Measurements from ENCODE around the gene MLPH. TPM values are rescaled to one million over a fixed set of nuclear protein-coding genes. Genes with fewer than 3 reads are reported as not detected.
"Not testable (repeated sequence)": the region's sequence is repeated elsewhere in the genome, so short reads cannot be mapped to it uniquely, and the experiment has no call there.

The MLPH gene
- polyA plus RNA-seq, 1 donor, result 31.8 TPM

DNA sequence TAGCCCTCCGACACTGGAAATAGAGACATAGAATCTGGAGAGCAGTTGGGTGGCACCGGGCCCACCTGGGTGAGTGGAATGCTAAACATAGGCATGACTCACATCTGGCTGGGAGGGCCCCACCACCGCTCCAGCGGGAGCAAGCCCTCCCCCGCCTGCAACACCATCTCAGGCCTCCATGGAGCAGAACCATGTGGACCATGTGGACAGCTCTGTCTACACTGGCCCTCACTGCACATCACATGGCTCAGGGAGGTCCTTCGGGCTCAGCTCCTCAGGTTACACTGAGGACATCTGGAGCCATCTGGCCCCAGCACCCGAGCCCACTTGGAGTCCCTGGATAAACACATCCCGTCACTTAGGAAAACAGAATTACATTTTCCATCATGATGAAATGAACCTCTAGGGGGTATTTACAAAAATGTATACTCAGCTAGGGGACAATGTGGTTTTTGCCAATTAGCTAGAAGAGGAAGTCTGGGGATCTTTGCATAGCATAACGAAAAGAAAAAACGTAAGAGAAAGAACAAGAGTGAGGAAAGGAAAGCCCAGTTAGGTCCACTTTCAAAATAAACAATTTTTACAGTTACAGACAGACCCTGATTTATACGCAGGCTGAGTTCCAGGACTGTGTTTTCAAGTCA lies 30.7 kb upstream of the MLPH start:
- H3K4me3 ChIP-seq (ENCODE audit: low read length), result no peak overlapping the region
- no peaks in the 10 kb centered on the region for H3K9me3 ChIP-seq (ENCODE audit: control insufficient read depth, low read depth, low read length)
- 80% methylated on average over 2 of the region's 11 CpGs for WGBS (ENCODE audit: insufficient coverage, low lambda C conversion rate)
- peak overlapping the region; percentile 40 for H3K27ac ChIP-seq (ENCODE audit: low read length)
- H3K27me3 ChIP-seq (ENCODE audit: control insufficient read depth, insufficient read depth, low read length), result peaks cover 18% of the 10 kb centered on the region
- peak; percentile 48 to 68 for DNase-seq
- no peaks in the 10 kb centered on the region for H3K4me1 ChIP-seq (ENCODE audit: control insufficient read depth, insufficient read depth, low read length)
- no peaks in the 10 kb centered on the region for H3K36me3 ChIP-seq (ENCODE audit: control insufficient read depth, insufficient read depth, low read length)

DNA sequence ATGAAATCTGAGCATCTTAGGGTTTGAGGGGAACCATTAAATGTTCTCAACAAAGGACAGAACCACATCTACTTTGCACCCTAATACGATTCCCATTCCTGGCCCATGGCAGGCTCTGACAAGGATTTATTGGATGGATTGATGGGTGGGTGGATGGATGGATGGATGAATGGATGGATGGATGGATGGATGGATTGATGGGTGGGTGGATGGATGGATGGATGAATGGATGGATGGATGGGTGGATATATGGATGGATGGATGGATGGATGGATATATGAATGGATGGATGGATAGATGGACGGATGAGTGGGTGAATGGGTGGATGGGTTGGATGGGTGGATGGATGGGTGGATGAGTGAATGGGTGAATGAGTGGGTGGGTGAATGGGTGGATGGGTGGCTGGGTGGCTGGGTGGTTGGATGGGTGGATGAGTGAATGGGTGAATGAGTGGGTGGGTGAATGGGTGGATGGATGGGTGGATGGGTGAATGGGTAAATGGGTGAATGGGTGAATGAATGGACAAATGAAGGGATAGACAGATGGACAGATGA lies 29.6 kb upstream of the MLPH start:
- DNase-seq, result no peak
- Histone ChIP-seq H3K36me3 (ENCODE audit: control insufficient read depth, insufficient read depth, low read length) (no peaks in the 10 kb centered on the region), H3K27ac (ENCODE audit: low read length) (no peak overlapping the region), H3K27me3 (ENCODE audit: control insufficient read depth, insufficient read depth, low read length) (peaks cover 8% of the 10 kb centered on the region), H3K4me3 (ENCODE audit: low read length) (no peak overlapping the region), H3K4me1 (ENCODE audit: control insufficient read depth, insufficient read depth, low read length) (no peaks in the 10 kb centered on the region), H3K9me3 (ENCODE audit: control insufficient read depth, low read depth, low read length) (no peaks in the 10 kb centered on the region)
- 86% methylated on average over 1 of the region's 2 CpGs for WGBS (ENCODE audit: insufficient coverage, low lambda C conversion rate)

DNA sequence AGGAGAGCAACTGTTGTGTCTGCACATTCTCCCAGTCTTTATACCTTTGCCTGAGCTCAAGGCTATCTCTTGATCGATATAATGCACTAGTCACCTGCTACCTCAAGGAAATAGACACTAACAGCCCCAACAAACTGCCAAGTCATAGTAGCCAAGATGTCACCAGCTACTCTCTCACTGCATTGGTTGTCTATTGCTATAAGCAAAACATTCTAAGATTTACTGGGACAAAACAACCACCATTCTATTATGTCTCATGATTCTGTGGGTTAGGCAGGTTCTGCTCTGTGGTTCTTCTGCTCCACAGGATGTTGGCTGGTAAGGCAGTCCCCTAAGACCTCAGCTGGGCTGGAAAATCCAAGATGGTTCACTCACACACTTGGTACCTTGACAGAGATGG lies 28.5 kb upstream of the MLPH start:
- DNase-seq, result no peak
- H3K27me3 ChIP-seq (ENCODE audit: control insufficient read depth, insufficient read depth, low read length), result peaks cover 7% of the 10 kb centered on the region
- no peaks in the 10 kb centered on the region for H3K9me3 ChIP-seq (ENCODE audit: control insufficient read depth, low read depth, low read length)
- no CpG with 5 or more reads among the region's 1 CpG for WGBS (ENCODE audit: insufficient coverage, low lambda C conversion rate)
- H3K4me1 ChIP-seq (ENCODE audit: control insufficient read depth, insufficient read depth, low read length), result no peaks in the 10 kb centered on the region
- H3K36me3 ChIP-seq (ENCODE audit: control insufficient read depth, insufficient read depth, low read length), result no peaks in the 10 kb centered on the region
- no peak overlapping the region for H3K27ac ChIP-seq (ENCODE audit: low read length)
- H3K4me3 ChIP-seq (ENCODE audit: low read length), result no peak overlapping the region

DNA sequence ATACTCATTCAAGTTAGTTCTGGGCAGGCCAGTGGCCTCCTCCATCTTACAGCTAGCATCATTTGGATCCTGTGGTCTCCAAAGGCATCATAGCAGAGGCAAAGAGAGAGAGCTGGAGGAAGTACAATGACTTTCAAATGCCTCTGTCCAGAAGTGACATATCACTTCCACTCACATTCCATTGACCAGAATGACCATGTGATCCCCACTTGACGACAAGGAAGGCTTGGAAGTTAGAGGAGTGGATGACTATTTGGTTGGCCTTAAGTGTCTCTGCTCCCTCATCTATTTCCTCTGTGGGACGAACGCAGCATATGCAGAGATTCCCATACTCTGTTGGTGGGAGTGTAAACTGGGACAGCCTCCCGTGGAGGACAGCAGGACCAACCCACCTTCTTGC lies 27.8 kb upstream of the MLPH start:
- no CpG with 5 or more reads among the region's 4 CpGs for WGBS (ENCODE audit: insufficient coverage, low lambda C conversion rate)
- no peaks in the 10 kb centered on the region for H3K4me1 ChIP-seq (ENCODE audit: control insufficient read depth, insufficient read depth, low read length)

DNA sequence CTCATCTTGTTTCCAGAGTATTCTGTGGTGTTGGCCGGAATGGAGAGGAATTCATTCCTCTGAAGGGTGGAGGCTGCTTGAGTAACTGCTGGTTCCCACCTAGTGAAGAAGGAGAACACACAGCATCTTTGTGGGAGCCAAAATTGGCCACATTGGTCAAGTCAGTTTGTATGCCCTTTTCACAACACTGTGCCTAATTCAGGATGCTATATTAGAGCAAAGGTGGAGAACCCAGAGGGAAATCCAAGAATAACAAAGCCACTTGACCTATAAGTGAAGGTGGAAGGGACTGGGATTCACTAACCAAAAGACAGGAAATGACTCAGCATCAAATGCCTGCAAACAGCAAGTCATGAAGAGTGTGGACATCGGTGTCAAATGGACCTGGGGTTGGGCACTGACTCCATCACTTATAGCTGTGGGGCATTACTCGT lies 27.3 kb upstream of the MLPH start:
- H3K4me3 ChIP-seq (ENCODE audit: low read length), result no peak overlapping the region
- H3K27me3 ChIP-seq (ENCODE audit: control insufficient read depth, insufficient read depth, low read length), result peaks cover 7% of the 10 kb centered on the region
- H3K36me3 ChIP-seq (ENCODE audit: control insufficient read depth, insufficient read depth, low read length), result no peaks in the 10 kb centered on the region
- H3K9me3 ChIP-seq (ENCODE audit: control insufficient read depth, low read depth, low read length), result no peaks in the 10 kb centered on the region
- DNase-seq, result no peak
- WGBS (ENCODE audit: insufficient coverage, low lambda C conversion rate), result 100% methylated on average over 1 of the region's 3 CpGs
- no peak overlapping the region for H3K27ac ChIP-seq (ENCODE audit: low read length)
- no peaks in the 10 kb centered on the region for H3K4me1 ChIP-seq (ENCODE audit: control insufficient read depth, insufficient read depth, low read length)

More for the DNA sequence above, 27.8 kb upstream of the MLPH start:
- H3K27ac ChIP-seq (ENCODE audit: low read length), result no peak overlapping the region
- H3K4me3 ChIP-seq (ENCODE audit: low read length), result no peak overlapping the region
- DNase-seq, result no peak
- no peaks in the 10 kb centered on the region for H3K9me3 ChIP-seq (ENCODE audit: control insufficient read depth, low read depth, low read length)
- H3K27me3 ChIP-seq (ENCODE audit: control insufficient read depth, insufficient read depth, low read length), result peaks cover 7% of the 10 kb centered on the region
- H3K36me3 ChIP-seq (ENCODE audit: control insufficient read depth, insufficient read depth, low read length), result no peaks in the 10 kb centered on the region

DNA sequence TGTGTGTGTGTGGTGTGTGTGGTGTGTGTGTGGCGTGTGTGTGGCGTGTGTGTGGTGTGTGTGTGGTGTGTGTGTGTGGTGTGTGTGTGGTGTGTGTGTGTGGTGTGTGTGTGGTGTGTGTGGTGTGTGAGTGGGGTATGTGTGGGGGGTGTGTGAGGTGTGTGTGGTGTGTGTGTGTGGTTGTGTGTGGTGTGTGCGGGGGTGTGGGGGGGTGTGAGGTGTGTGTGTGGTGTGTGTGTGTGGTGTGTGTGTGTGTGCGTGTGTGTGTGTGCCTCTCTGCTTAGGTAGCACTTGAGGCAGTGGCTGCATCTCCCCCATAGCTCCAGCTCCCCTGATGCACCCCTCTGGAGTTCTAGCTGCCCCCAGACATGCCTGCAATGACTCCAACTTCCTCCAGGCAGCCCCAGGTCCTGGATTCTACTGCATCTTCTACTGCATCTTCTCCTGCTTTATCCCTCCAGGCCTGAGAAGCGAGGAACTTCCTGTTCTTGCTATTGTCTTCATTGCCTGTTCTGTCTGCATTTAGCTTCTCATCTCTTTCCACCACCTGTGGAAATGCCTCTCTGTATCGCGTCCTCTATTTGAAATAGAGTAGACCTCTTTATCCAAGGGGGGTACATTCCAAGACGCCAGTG lies 22.2 kb upstream of the MLPH start:
- H3K36me3 ChIP-seq (ENCODE audit: control insufficient read depth, insufficient read depth, low read length), result no peaks in the 10 kb centered on the region
- 100% methylated on average over 2 of the region's 8 CpGs for WGBS (ENCODE audit: insufficient coverage, low lambda C conversion rate)
- peaks cover 2% of the 10 kb centered on the region for H3K4me1 ChIP-seq (ENCODE audit: control insufficient read depth, insufficient read depth, low read length)
- H3K4me3 ChIP-seq (ENCODE audit: low read length), result no peak overlapping the region
- no peak for DNase-seq
- no peaks in the 10 kb centered on the region for H3K9me3 ChIP-seq (ENCODE audit: control insufficient read depth, low read depth, low read length)
- H3K27me3 ChIP-seq (ENCODE audit: control insufficient read depth, insufficient read depth, low read length), result peaks cover 5% of the 10 kb centered on the region
- no peak overlapping the region for H3K27ac ChIP-seq (ENCODE audit: low read length)

DNA sequence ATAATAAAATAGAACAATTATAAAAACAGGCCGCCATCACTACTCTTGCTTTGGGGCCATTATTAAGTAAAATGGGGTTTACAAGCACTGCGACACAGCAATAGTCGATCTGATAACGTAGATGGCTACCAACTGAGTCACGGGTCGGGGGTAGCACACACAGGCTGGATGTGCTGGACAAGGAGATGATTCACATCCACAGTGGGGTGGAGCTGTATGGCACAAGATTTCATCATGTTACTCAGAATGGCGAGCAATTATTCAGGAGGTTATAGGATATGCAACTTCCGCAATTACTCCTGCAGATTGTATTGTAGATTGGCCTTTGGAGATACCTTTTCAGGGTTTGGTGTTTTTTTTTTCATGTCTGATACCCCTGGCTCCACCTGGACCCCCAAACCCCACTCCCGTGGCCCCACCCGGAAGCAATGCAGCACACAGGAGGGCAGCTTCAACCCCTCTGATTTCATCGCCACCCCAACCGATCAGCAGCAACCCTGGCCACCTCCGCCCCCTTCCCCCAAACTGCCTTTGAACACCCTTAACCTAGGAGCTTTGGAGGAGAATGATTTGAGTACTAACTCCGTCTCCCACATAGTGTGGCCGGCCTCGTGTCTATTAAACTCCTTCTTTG lies 21.4 kb upstream of the MLPH start:
- Histone ChIP-seq H3K4me1 (ENCODE audit: control insufficient read depth, insufficient read depth, low read length) (peaks cover 8% of the 10 kb centered on the region), H3K27ac (ENCODE audit: low read length) (peak overlapping the region; percentile 16), H3K9me3 (ENCODE audit: control insufficient read depth, low read depth, low read length) (no peaks in the 10 kb centered on the region), H3K27me3 (ENCODE audit: control insufficient read depth, insufficient read depth, low read length) (peaks cover 3% of the 10 kb centered on the region), H3K36me3 (ENCODE audit: control insufficient read depth, insufficient read depth, low read length) (no peaks in the 10 kb centered on the region), H3K4me3 (ENCODE audit: low read length) (no peak overlapping the region)
- no CpG with 5 or more reads among the region's 16 CpGs for WGBS (ENCODE audit: insufficient coverage, low lambda C conversion rate)
- DNase-seq, result no peak

DNA sequence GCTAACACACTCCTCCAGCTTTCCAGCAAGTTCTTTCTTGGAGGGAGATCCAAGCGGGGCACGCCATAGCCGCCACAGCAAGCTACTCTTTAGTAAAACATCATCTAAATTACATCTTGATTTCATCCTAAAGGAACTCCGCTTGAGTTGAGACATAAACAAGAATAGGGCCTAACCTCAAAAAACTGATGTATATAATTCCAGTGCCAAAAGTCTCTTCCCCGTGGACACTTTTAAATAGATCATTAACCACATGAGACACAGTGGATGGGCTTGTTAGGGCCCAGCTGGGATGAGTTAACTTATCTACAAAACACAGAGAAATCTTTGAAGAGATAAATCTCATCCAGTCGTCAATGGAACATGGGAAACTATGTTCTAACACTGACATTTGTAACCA lies 20.8 kb upstream of the MLPH start:
- Histone ChIP-seq H3K36me3 (ENCODE audit: control insufficient read depth, insufficient read depth, low read length) (no peaks in the 10 kb centered on the region), H3K4me1 (ENCODE audit: control insufficient read depth, insufficient read depth, low read length) (peaks cover 8% of the 10 kb centered on the region), H3K27me3 (ENCODE audit: control insufficient read depth, insufficient read depth, low read length) (no peaks in the 10 kb centered on the region), H3K4me3 (ENCODE audit: low read length) (no peak overlapping the region), H3K9me3 (ENCODE audit: control insufficient read depth, low read depth, low read length) (no peaks in the 10 kb centered on the region), H3K27ac (ENCODE audit: low read length) (peak overlapping the region; percentile 16)
- WGBS (ENCODE audit: insufficient coverage, low lambda C conversion rate), result no CpG with 5 or more reads among the region's 6 CpGs
- peak in 1 of 2 donors; percentile 41 for DNase-seq

DNA sequence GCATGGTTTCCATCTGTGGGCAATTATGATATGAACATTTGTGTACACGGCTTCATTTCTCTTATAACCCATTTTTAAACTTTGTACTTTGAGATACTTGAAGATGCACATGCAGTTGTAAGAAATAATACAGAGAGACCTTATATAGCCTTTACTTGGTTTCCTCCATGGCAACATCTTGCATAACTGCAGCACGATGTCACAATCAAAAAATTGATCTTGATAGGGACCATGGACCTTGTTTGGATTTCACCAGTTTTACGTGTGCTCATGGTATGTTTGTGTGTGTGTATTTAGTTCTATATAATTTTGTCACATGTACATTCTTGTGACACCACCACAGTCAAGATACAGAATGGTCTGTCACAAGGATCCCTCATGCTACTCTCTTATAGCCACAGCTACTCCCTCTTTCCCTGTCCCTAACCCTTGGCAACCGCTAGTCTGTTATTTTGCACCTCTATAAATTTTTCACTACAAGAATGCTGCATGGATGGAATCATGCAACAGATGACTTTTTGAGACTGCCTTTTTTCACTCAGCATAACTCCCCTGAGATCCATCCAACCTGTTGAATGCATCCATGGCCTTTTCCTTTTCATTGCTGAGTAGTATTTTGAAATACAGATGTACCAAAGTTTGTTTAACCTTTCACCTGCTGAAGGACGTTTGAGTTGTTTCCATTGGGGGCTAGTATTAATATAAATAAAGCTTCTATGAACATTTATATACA lies 19.4 kb upstream of the MLPH start:
- Histone ChIP-seq H3K4me3 (ENCODE audit: low read length) (no peak overlapping the region), H3K27ac (ENCODE audit: low read length) (no peak overlapping the region), H3K4me1 (ENCODE audit: control insufficient read depth, insufficient read depth, low read length) (peaks cover 11% of the 10 kb centered on the region), H3K9me3 (ENCODE audit: control insufficient read depth, low read depth, low read length) (no peaks in the 10 kb centered on the region), H3K36me3 (ENCODE audit: control insufficient read depth, insufficient read depth, low read length) (no peaks in the 10 kb centered on the region), H3K27me3 (ENCODE audit: control insufficient read depth, insufficient read depth, low read length) (no peaks in the 10 kb centered on the region)
- WGBS (ENCODE audit: insufficient coverage, low lambda C conversion rate), result 74% methylated on average over 3 of the region's 5 CpGs
- DNase-seq, result no peak

DNA sequence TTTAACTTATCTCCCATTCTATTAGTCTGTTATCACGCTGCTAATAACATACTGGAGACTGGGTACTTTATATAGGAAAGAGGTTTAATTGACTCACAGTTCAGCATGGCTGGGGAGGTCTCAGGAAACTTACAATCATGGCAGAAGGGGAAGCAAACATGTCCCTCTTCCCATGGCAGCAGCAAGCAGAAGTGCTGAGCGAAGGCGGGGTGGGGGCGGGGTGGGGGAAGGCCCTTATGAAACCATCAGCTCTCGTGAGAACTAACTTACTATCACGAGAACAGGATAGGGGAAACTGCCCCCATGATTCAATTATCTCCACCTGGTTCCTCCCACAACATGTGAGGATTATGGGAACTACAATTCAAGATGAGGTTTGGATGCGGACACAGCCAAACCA lies 17.6 kb upstream of the MLPH start:
- H3K4me3 ChIP-seq (ENCODE audit: low read length); H3K27me3 ChIP-seq (ENCODE audit: control insufficient read depth, insufficient read depth, low read length); H3K9me3 ChIP-seq (ENCODE audit: control insufficient read depth, low read depth, low read length); H3K36me3 ChIP-seq (ENCODE audit: control insufficient read depth, insufficient read depth, low read length); DNase-seq; H3K27ac ChIP-seq (ENCODE audit: low read length): not testable (repeated sequence)
- peaks cover 20% of the 10 kb centered on the region for H3K4me1 ChIP-seq (ENCODE audit: control insufficient read depth, insufficient read depth, low read length)
- 60% methylated on average over 1 of the region's 7 CpGs for WGBS (ENCODE audit: insufficient coverage, low lambda C conversion rate)
